ENCODE results near the gene NOSIP.
A peak's percentile ranks its signal among the peaks of the same experiment; 100 is the strongest.

The NOSIP gene

DNA sequence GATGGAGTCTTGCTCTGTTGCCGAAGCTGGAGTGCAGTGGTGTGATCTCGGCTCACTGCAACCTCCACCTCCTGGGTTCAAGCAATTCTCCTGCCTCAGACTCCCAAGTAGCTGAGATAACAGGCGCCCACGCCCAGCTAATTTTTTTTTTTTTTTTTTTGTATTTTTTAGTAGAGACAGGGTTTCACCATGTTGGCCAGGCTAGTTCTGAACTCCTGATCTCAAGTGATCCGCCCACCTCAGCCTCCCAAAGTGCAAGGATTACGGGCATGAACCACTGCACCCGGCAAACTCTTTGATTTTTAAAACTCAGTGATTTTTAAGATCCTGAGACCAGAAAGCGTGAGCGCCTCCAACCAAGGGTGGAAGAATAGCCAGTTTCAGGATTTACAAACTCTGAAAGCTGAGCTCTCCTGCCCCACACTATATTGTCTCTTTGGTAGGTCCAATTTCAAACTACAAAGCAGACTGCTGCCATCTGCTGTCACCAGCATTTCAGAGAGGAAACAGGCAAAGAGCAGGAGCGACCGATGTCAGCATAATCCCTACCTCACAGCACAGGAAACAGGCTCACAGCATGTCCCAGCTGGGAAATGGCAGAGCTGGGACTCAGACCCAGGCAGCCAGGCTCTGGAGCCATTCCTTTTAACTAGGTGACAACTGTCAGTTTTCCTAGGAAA, 9.2 kb downstream of the NOSIP start:
- DNase-seq: no peak

DNA sequence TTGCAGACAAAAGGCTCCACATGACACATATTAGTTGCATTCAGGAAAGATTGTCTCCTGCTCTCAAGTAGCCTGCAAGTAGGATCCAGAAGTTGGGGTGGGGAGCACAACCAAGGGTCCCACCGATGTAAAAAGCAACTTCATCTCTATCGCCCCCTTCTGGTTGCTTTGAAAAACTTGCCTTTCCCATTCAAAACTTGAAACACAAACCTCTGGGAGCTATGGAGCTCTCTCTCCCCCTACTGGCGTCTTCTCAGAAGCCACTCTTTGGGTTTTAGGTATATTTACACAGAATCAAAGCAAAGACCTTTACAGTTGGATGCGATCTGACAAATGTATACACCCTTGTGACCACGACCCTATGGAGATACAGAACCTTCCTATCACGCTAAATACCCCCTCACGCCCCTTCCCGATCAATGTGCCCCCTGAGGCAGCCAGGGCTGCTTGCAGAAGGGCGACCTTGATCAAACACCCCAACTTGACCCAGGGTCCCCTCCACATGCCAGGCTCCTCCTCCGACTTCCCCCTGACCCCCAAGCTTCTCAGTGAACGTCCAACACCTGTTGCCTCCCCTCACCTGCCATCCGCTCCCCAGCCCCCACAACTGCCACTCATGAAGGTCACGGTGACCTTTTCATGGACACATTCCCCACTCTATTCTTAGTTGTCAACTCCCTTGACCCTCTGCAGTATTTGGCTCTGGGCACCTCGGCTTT, 10.1 kb downstream of the NOSIP start:
- peak; percentile 78 for DNase-seq

- DNase-seq: peak; percentile 64
Observed at GRCh38 chr19:49567861-49568441, 12.4 kb downstream of the NOSIP start.

GRCh38 chr19:49566302-49566701, 14.1 kb downstream of the NOSIP start:
- DNase-seq: no peak

DNA sequence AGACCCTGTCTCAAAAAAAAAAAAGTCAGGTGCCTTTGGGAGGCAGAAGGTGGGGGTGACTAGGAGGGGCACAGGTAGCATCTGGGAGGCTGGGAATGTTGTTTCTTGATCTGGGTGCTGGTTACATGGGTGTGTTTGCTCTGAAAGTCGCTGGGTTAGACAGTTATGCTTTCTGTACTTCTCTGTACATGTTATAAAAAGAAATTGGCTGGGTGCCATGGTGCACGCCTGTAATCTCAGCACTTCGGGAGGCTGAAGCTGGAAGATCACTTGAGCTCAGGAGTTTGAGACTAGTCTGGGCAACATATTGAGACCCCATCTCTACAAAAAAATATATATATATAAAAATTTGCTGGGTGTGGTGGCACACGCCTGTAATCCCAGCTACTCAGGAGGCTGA, 15.1 kb downstream of the NOSIP start:
- DNase-seq: no peak

- peak; percentile 65 for DNase-seq
Observed at GRCh38 chr19:49564616-49565045, 15.7 kb downstream of the NOSIP start.

DNA sequence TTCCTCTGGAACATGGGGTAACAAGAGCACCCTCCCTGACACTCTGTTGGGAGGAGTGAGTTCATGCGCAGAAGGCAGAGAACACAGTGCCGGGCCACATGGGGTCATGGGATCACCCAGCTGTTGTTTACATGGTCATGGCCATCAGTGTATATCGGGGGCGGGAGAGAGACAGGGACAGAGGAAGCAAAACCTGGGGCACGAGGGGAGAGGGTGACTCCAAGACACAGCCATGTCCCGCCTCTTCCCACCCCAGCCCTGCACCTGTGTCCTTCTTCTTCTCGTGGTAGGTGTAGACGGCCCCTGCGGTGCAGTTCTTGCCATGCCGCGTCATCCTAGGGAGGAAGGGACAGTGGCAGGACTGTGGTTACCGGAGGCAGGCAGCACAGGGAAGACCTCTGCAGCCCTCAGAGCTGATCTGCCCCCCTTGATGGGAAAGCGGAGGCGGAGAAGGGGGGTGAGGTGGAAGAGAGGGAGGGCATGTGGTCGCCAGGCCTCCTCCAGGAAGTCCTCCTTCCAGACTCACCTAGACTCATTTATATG, 19.9 kb downstream of the NOSIP start:
- peak; percentile 33 for DNase-seq

DNA sequence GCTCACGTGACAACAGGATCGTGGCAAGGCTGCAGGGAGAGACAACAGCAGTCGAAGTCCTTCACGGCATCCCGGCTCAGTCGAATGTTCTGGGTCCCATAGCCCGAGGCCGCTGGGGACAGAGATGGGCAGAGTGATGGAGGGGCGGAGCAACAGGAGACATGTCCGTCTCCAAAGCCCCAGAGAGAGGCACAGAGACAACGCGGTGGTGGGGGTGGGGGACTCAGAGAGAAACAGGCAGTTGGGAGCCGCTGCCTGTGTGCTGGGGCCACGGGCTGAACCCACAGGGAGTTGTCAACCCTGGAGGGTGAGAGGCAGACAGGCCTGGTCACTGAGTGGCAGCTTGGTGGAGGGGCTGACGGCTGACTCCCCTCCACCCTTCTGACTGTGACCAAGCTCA, 20.4 kb downstream of the NOSIP start:
- peak; percentile 25 for DNase-seq

DNA sequence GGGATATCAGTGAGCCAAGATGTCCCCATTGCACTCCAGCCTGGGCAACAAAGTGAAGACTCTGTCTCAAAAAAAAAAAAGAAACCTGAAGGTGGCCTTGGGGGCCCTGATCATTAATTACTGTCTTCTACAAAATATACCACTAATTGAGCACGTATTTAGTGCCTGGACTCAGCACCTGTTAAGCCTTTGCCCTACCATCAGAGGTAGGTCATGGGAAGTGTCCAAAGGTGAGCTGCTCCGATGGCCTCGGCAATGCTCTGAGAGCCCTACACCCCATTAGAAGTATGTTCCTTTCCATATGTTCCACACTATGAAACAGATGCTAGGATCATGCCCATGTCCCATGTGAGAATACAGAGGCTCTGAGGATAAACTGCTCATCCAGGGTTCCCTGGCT, 20.9 kb downstream of the NOSIP start:
- DNase-seq: no peak

GRCh38 chr19:49558591-49558990, 21.8 kb downstream of the NOSIP start:
- DNase-seq: peak; percentile 45

GRCh38 chr19:49557641-49558325, 22.6 kb downstream of the NOSIP start:
- no peak for DNase-seq

DNA sequence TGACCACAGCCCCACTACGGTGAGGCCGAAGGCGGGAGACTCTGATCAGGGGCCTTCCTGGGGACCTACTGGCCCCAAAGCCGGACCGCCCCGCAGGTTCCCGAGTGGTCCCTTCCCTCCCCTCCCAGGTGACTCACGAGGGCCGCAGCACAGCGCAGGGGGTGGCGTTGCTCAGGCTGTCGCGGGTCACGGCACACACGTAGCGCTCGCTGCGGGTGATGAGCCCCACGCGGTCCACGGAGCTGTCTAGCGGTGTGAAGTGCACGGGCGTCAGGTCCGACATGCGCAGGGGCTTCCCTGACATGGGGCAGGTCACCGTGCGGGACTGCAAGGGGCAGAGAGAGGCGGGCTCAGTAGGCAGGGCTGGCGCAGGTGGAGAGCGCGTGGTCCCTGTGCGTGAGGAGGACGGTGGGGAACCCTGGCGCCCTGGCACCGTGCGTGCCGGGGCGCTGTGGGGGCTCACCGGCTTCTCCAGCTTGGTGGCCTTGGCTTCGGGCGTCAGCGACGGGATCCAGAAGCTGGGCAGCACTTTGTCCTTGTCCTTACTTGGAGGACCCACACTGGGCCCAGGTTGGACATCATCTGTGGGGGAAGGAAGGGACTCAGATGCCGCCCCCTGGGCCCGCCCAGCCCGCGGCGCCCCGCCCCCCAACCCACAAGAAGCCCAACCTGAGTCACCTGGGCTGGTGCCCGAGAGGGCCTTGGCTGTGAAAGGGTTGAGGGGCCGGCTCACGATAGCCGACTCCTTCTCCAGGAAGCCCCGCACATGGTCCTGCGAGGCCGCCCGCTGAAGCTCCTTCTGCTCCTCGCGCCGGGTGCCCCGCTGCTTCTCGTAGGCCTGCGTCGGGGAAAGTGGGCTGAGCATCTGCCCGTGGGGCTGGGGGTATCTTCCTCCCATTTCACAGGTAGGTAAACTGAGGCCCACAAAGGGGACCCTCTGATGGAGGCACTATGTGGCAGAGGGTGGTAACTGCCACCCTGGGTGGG, 23.7 kb downstream of the NOSIP start:
- no peak for DNase-seq

- DNase-seq: peak; percentile 75
Observed at GRCh38 chr19:49555600-49556411, 24.6 kb downstream of the NOSIP start.

DNA sequence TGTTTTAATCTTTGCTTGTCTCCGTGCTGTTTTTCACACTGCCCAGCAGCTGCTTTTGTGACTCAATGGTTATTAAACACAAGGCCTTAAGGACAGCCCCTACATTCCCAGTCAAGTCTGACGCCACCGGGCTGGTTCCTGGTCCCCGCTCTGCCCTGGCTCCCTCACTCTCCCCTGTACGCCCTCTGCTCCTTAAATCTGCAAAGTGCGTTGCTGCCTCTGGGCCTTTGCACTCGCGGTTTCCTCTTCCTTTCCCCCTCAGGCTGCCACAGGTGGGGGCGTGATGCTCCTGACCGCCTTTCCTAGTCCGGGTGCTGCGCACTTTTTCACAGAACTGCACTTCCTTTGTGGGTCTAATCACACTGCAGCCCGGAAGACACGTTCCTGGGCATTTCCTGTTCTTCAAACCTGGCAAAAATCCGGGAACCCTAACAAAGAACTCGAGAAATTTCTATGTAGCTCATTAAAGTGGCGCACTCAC, 25.6 kb downstream of the NOSIP start:
- peak; percentile 43 for DNase-seq

DNA sequence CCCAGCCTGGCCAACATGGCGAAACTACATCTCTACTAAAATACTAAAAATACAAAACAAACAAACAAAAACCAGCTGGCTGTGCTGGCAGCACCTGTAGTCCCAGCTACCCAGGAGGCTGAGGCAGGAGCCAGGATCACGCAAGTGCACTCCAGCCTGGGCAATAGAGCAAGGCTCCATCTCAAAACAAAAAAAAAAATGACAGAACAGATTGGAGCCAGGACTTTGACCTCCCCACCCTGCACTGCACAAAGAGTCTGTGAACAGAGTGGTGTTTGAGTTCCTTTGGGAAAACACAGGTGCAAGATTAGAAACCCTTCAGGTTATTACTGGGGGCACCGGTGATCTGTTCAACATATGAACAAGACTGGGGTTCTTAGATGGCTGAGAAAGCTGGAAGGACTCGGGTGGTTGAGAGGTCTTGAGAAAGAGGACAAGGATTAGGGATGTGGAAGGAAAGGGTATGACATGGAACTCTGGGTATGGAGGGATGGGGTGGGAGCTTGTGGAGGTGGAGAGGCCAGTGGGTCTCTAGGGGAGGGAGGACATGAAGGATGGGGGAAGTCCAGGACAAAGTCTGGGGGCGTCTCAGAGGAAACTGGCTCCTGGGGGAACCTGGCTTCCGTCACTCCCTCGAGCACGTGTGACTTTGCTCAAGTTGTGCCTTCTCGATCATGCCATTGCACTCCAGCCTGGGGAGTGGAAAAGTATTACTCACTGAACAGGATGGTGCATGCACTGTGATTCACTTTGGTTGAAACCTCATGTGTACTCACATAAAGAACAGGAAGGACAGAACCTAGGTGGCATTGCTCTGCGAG, 26.7 kb downstream of the NOSIP start:
- DNase-seq: peak; percentile 76

DNA sequence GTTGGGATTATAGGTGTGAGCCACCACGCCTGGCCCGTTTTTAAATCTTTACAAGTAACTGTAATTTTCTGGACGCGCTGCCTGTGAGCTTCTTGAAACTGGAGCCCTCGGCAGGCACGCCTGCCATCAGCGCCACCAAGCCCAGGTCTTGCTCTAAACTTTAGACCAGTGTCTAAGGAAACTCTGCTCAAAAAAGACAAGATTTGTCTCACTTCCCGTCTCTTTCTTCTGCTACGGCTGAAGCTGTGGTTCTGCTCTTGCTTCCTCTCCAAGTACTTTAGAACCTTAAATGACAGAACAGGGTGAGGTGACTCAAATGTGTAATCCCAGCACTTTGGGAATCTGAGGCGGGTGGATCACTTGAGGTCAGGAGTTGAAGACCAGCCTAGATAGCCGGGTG, 27.6 kb downstream of the NOSIP start:
- DNase-seq: peak; percentile 25

DNA sequence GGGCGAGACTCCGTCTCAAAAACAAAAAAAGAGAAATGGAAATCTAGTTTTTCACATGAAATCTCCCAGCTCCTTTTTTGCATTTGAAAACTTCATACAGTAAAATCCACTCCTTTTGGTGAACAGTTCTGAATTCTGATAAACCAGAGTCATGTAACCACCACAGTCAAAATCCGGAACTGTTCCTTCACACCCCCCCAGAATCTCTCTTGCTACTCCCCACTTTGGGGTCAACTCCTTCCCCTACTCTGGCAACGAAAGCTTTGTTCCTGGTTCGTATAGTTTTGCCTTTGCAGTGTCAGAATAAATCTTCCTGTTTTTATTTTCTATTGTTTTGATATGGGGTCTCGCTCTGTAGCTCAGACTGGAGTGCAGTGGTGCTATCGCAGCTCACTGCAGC, 28.8 kb downstream of the NOSIP start:
- no peak for DNase-seq

DNA sequence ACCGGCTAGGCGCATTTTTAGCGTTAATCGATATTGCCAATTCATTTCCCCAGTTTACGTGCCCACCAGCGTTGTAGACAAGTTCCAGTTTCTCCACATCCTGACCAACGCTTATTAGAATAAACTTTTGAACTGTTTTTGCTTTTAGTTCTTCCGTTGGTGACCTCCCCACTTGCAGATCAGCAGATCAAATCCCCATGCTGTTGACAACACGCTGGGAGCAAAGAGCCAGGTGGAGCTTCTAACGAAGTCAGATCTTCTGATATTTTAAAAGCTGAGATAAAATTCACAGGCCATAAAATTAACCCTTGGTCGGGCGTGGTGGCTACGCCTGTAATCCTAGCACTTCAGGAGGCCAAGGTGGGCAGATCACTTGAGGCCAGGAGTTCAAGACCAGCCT, 31.3 kb downstream of the NOSIP start:
- DNase-seq: no peak

GRCh38 chr19:49546825-49547565, 33.4 kb downstream of the NOSIP start:
- DNase-seq: peak; percentile 77

All from stimulated activated CD4-positive, alpha-beta T cell treated with anti-CD3 and anti-CD28 coated beads, Interleukin-4, amount 100 ng/mL, for 24 hours (primary cell).